GM03348 (cell line): Measurements from ENCODE around the gene CD84.
"Not testable (repeated sequence)": the region's sequence is repeated elsewhere in the genome, so short reads cannot be mapped to it uniquely, and the experiment has no call there.

Experiments used
- DNase-seq: peaks from one replicate; pipeline ENCODE4 v3.0.0; 2012; ENCODE audit warnings: low spot score

The CD84 gene

DNA sequence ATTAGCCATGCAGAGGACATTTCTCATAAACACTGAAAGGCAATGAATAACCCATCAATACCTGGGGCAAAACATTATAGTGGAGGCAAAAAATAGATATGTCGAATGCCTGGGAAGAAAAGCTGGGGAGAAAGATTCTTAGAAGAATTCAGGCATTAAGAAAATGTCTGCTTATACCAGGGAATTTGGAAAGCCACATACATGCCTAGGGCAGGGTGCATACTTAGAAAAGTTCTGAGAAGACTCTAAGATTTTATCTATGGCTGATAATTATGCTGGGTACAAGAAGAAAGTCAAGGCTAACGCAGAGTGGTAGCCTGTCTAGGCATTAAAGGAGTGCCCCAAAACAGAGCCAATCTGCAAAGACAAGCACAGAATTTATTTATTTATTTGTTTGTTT, 74.6 kb downstream of the CD84 start:
- no peak for DNase-seq

DNA sequence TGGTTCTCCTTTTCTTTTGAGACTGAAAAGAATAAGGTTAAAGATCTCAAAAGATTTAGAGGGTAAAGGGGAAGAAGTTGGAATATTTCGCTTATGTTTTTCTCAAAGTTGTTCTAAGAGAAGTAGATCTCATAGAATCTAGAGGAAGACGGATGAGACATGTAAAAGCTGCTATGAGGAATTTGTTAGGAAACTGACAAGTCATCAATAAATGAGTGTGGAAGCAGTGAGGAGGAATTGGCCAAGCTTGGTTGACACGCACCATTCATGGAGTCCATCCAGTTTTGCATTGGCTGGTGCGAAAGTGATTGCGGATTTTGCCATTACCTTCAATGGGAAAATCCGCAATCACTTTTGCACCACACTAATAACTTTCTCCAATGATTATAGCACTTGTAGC, 76.2 kb downstream of the CD84 start:
- DNase-seq, result no peak

DNA sequence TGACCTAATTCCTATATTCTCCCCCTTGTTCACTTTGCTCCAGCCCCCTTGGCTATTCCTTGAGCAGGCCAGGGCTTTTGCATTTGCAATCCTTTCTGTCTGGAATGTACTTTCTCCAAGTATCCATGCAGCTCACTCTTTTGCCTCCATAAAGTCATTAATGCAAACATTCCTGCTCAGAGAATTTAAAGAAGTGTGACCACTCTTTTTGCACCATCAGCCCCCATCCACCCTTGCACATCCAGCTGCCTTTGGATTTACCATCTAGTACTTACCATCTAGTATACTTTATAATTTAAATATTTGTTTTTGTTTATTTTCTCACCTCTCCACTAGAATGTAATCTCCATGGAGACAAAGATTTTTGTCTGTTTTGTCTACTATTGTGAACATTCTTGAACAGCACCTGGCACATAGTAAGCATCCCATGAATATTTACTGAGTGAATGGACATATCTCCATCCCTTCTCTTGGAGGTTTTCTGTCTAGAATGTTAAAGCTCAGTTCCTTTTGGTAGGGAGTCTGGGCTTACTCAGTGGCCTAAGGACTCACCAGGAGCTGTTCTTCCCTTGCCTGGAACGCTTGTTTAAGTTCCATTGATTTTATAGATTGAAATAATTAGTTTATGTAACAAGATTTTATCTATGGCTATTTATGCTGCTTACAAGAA, 78.8 kb downstream of the CD84 start:
- no peak for DNase-seq

DNA sequence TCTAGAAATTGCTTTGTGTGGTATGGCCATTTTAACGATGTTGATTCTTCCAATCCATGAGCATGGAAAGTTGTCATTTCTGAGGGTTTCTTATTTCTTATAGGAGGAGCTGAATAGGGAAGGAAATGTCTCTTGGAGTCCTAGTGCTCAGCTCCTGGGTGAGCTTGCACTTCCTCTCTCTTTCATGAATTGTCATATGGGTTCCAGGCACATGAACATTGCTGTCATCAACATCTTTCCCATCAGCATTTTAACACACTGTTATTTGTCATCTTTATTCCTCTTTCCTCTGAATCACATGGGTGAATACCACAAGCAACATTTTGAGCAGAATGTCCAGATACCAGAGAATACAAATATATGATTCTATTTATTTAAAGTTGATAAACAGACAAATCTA, 79.7 kb downstream of the CD84 start:
- DNase-seq, result no peak

DNA sequence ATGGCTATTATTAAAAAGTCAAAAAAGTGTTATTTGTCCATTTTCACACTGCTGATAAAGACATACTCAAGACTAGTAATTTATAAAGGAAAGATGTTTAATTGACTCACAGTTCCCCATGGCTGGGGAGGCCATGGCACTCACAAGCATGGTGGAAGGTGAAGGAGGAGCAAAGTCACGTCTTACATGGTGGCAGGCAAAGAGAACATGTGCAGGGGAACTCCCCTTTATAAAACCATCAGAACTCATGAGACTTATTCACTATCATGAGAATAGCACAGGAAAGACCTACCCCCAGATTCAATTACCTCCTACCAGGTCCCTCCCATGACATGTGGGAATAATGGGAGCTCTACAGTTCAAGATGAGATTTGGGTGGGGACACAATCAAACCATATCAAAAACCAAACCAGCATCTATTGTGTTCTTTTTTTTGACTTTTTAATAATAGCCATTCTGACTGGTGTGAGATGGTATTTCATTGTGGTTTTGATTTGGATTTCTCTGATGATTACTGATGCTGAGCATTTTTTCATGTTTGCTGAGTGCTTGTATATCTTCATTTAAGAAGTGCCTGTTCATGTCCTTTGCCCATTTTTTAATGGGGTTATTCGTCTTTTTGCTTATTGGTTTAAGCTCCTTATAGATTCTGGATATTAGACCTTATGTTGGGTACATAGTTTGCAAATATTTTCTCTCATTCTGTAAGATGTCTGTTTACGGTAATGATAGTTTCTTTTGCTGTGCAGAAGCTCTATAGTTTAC, 80.8 kb downstream of the CD84 start:
- not testable (repeated sequence) for DNase-seq

DNA sequence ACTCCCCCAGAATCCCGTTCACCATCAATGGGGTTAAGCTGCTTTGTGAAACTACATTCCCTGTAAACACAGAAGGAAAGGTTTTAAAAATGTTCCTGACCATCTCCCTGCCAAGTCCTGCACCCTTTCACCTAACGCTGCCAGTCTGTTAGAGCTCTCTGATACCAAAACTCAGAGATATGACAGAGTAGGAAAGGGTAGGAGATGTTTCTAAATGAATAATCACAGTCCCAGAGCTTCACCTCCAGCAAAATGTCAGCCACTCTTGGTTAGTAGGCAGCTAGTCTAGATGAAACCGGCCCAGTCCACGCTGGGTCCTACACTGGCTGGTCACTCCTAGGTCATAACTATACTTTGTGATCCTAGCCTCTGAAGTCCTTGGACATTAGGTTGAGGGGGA, 83.0 kb downstream of the CD84 start:
- DNase-seq, result no peak

DNA sequence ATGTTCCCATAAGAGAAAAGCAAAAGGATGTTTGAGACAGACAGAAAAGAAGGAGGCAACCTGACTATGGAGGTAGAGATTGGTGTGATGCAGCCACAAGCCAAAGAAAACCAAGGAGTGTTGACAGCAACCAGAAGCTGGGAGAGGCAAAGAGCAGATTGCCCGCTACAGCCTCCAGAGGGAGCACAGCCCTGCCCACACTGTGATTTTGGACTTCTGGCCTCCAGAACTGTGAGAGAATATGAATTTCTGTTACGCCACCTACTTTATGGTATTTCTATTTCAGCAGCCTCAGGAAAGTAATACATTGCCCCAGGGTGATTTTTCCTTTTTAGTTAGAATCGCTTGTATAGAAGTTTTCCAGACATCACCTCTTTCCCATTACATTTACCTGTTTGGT, 84.7 kb downstream of the CD84 start:
- no peak for DNase-seq

DNA sequence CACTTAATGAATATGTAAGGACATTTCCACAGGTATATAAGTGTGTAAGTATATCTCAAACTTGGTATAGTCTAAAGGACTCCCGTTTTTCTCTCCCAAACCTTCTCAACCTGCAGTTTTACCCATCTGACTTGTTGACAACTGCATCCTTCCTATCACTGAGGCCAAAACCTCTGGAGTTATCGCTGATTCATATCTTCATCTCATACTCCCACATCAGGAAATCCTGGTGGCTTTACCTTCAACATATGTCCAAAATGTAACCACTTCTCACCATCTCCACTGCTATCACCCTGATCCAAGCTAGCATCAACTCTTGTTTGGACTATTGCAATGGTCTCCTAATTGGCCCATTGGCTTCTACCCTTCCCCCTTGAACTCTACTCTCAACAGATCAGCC, 86.7 kb downstream of the CD84 start:
- DNase-seq, result no peak

DNA sequence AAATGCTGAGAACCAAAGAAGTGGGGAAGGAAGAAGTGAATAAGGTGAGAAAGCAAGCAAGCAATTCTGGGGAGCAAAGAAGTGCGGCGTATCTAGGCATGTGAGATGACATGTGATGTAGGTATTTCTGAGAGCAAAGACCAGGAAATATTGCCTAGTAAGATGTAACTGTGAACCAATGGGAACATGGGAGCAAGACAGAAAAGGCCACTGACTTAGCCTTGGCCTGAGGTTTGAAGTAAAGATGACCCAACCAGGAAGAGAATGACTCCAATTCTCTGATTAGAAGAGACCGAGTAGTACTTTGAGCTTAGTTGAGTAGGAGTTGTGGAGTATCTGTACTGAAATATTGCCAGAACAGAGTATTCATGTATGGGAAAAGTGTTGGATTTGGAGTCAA, 87.3 kb downstream of the CD84 start:
- no peak for DNase-seq
